ENCODE measurements around the gene TMPRSS9. TPM values are rescaled to one million over a fixed set of nuclear protein-coding genes. Genes with fewer than 3 reads are reported as not detected.

TMPRSS9 gene
- total RNA-seq, 4 donors from 2014 or later: not detected

- Histone ChIP-seq H3K9me3 (no peaks in the 10 kb centered on the region), H3K27ac (no peak overlapping the region), H3K4me1 (no peaks in the 10 kb centered on the region), H3K36me3 (peaks cover 0 to 58% (median 0%) of the 10 kb centered on the region in 3 donors), H3K27me3 (no peaks in the 10 kb centered on the region), H3K4me3 (no peak overlapping the region)
- 88 to 91% methylated on average over 11 of the region's 11 CpGs for WGBS, 2 donors
- DNase-seq (ENCODE audit: low spot score in 2 of 2): no peak
- TF ChIP-seq EP300 (IDR thresholded peaks at IDR 0.05) (no peak), POLR2A (IDR thresholded peaks at IDR 0.05) (no peak)
- TF ChIP-seq, protein P1, sequence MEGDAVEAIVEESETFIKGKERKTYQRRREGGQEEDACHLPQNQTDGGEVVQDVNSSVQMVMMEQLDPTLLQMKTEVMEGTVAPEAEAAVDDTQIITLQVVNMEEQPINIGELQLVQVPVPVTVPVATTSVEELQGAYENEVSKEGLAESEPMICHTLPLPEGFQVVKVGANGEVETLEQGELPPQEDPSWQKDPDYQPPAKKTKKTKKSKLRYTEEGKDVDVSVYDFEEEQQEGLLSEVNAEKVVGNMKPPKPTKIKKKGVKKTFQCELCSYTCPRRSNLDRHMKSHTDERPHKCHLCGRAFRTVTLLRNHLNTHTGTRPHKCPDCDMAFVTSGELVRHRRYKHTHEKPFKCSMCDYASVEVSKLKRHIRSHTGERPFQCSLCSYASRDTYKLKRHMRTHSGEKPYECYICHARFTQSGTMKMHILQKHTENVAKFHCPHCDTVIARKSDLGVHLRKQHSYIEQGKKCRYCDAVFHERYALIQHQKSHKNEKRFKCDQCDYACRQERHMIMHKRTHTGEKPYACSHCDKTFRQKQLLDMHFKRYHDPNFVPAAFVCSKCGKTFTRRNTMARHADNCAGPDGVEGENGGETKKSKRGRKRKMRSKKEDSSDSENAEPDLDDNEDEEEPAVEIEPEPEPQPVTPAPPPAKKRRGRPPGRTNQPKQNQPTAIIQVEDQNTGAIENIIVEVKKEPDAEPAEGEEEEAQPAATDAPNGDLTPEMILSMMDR (IDR thresholded peaks at IDR 0.05): no peak
Observed at GRCh38 chr19:2449019-2449418, 89.0 kb downstream of the TMPRSS9 start.

- peaks cover 0 to 46% (median 0%) of the 10 kb centered on the region in 3 donors for H3K36me3 ChIP-seq
- no peak overlapping the region for H3K27ac ChIP-seq
- H3K27me3 ChIP-seq: no peaks in the 10 kb centered on the region
- H3K9me3 ChIP-seq: no peaks in the 10 kb centered on the region
- TF ChIP-seq, protein P1 (IDR thresholded peaks at IDR 0.05): no peak
- no peak for TF ChIP-seq EP300 (IDR thresholded peaks at IDR 0.05)
- TF ChIP-seq POLR2A (IDR thresholded peaks at IDR 0.05): no peak
- H3K4me3 ChIP-seq: no peak overlapping the region
- H3K4me1 ChIP-seq: peaks cover 0 to 18% (median 8%) of the 10 kb centered on the region in 4 donors
- WGBS, 2 donors: 88 to 95% methylated on average over 7 of the region's 7 CpGs
- DNase-seq (ENCODE audit: low spot score in 2 of 2): no peak
Observed at GRCh38 chr19:2451138-2451537, 91.1 kb downstream of the TMPRSS9 start.

DNA sequence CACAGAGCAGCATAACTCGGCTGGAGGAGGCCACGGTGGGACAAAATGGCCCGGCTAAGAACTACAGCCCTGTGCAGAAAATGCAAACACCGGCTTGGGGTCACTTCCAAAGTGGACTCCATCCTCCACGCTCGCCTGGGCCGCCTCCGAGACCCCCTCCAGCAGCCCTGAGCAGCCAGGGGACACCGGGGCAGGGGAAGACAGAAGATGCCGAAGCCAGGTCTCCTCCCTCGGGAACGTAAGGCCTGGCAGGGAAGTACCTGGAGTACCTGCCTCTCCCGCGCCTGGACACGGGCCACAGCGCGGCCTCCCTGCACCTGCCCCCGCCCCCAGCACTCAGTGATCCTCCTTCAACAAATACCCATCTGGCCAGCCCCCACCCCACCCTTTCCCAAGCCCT, 91.7 kb downstream of the TMPRSS9 start:
- Histone ChIP-seq H3K4me1 (peaks cover 0 to 20% (median 9%) of the 10 kb centered on the region in 4 donors), H3K36me3 (peaks cover 0 to 46% (median 0%) of the 10 kb centered on the region in 3 donors), H3K27me3 (no peaks in the 10 kb centered on the region), H3K27ac (no peak overlapping the region), H3K4me3 (no peak overlapping the region), H3K9me3 (no peaks in the 10 kb centered on the region)
- no peak for DNase-seq (ENCODE audit: low spot score in 2 of 2)
- 91 to 94% methylated on average over 16 to 17 of the region's 18 CpGs for WGBS, 2 donors
- TF ChIP-seq, protein P1 (IDR thresholded peaks at IDR 0.05): no peak
- TF ChIP-seq EP300 (IDR thresholded peaks at IDR 0.05) (no peak), POLR2A (IDR thresholded peaks at IDR 0.05) (no peak)

DNA sequence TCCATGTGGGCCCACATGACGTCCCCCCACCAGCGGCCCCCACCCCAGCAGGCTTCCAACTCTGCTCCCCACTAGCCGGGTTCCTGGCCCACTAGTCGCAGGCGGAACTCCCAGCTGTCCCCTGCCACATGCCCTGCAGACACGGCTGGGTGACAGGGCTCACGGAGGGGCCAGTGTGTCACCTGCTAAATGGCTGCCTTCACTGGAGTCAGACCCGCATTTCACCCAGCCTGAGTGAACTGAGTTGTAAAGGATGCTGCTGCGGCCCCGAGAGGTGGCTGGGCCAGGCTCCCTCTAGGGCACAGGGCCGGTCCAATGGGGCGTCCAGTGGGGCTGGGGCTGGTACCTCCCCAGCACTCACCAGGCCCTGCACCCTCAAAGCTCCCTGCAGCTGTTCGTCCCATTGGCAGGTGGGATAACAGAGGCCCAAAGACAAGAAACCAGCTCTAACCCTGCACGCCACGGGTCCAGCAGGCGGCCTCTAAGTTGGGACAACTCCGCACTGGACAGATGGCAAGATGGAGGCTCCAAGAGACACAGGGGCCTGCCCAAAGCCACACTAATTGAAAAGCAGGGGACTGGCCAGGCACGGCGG, 93.5 kb downstream of the TMPRSS9 start:
- H3K27me3 ChIP-seq: no peaks in the 10 kb centered on the region
- H3K27ac ChIP-seq: no peak overlapping the region
- WGBS, 2 donors: 89 to 91% methylated on average over 11 to 18 of the region's 19 CpGs
- H3K4me1 ChIP-seq: peaks cover 0 to 25% (median 12%) of the 10 kb centered on the region in 4 donors
- no peaks in the 10 kb centered on the region for H3K9me3 ChIP-seq
- H3K4me3 ChIP-seq: no peak overlapping the region
- H3K36me3 ChIP-seq: peaks cover 0 to 37% (median 0%) of the 10 kb centered on the region in 3 donors
- no peak for DNase-seq (ENCODE audit: low spot score in 2 of 2)
- no peak for TF ChIP-seq POLR2A (IDR thresholded peaks at IDR 0.05)
- no peak for TF ChIP-seq EP300 (IDR thresholded peaks at IDR 0.05)
- TF ChIP-seq, protein P1 (IDR thresholded peaks at IDR 0.05): no peak

- TF ChIP-seq EP300 (IDR thresholded peaks at IDR 0.05): no peak
- TF ChIP-seq, protein P1 (IDR thresholded peaks at IDR 0.05): no peak
- TF ChIP-seq POLR2A (IDR thresholded peaks at IDR 0.05): no peak
- Histone ChIP-seq H3K9me3 (no peaks in the 10 kb centered on the region), H3K36me3 (peaks cover 0 to 32% (median 0%) of the 10 kb centered on the region in 3 donors), H3K4me3 (no peak overlapping the region), H3K27ac (no peak overlapping the region), H3K27me3 (no peaks in the 10 kb centered on the region), H3K4me1 (peaks cover 0 to 25% (median 12%) of the 10 kb centered on the region in 4 donors)
- WGBS, 2 donors: 84 to 87% methylated on average over 18 to 19 of the region's 19 CpGs
- DNase-seq (ENCODE audit: low spot score in 2 of 2): no peak
Observed at GRCh38 chr19:2454199-2454961, 94.3 kb downstream of the TMPRSS9 start.
